Astrocyte of the cerebellum (primary cell): ENCODE results near the gene CSMD2.

ENCODE experiments used
- DNase-seq: peaks from one replicate; pipeline ENCODE4 v3.0.0-alpha.2; 2011; ENCODE audit warnings: low read depth
- H3K4me3 ChIP-seq: 2 replicates; pipeline ENCODE4 v1.5.1; 2011; ENCODE audit warnings: mild to moderate bottlenecking, low read depth, low read length, moderate library complexity
- CTCF ChIP-seq: IDR thresholded peaks from 2 replicates; pipeline ENCODE4 v1.5.1; 2012; ENCODE audit warnings: low read length, low read depth, moderate library complexity, mild to moderate bottlenecking; ENCODE audit errors: missing control alignments
- in situ Hi-C: cut with HindIII; loops from 2 replicates; pipeline ENCODE4 v1.10.0; 2017; ENCODE audit warnings: low sequenced_read_pairs

The CSMD2 gene

GRCh38 chr1:33653226-33653625 lies 511.8 kb downstream of the CSMD2 start:
- TF ChIP-seq CTCF, result no peak

GRCh38 chr1:33650708-33651107 lies 514.3 kb downstream of the CSMD2 start:
- no peak overlapping the region for H3K4me3 ChIP-seq
- DNase-seq, result no peak
- TF ChIP-seq CTCF, result no peak
- in situ Hi-C loops, result no loop called here

More at GRCh38 chr1:33653226-33653625, 511.8 kb downstream of the CSMD2 start:
- no peak for DNase-seq
- in situ Hi-C loops, result no loop called here
- H3K4me3 ChIP-seq, result no peak overlapping the region

GRCh38 chr1:33649759-33650158 lies 515.3 kb downstream of the CSMD2 start:
- no peak for TF ChIP-seq CTCF
- DNase-seq, result no peak
- in situ Hi-C loops, result loop anchor here (25.0 kb wide), 1 partner anchor 938 kb away; no protein-coding TSS in a partner anchor

GRCh38 chr1:33643216-33643615 lies 521.8 kb downstream of the CSMD2 start:
- in situ Hi-C loops, result loop anchor here (25.0 kb wide), 1 partner anchor 944 kb away; no protein-coding TSS in a partner anchor
- TF ChIP-seq CTCF, result no peak
- H3K4me3 ChIP-seq, result no peak overlapping the region
- DNase-seq, result no peak

More at GRCh38 chr1:33649759-33650158, 515.3 kb downstream of the CSMD2 start:
- no peak overlapping the region for H3K4me3 ChIP-seq

GRCh38 chr1:33641104-33641830 lies 523.8 kb downstream of the CSMD2 start:
- DNase-seq, result peak; percentile 46
- TF ChIP-seq CTCF, result peak; percentile 74
- in situ Hi-C loops, result loop anchor here (25.0 kb wide), 1 partner anchor 946 kb away; no protein-coding TSS in a partner anchor
- no peak overlapping the region for H3K4me3 ChIP-seq

GRCh38 chr1:33640114-33640660 lies 524.8 kb downstream of the CSMD2 start:
- TF ChIP-seq CTCF, result no peak
- in situ Hi-C loops, result loop anchor here (25.0 kb wide), 1 partner anchor 947 kb away; no protein-coding TSS in a partner anchor
- no peak overlapping the region for H3K4me3 ChIP-seq
- no peak for DNase-seq
